ENCODE measurements around the gene EGR2. TPM values are rescaled to one million over a fixed set of nuclear protein-coding genes. Genes with fewer than 3 reads are reported as not detected.

EGR2 gene
- total RNA-seq, 1 experiment from 2014 or later, result 0.82 TPM

DNA sequence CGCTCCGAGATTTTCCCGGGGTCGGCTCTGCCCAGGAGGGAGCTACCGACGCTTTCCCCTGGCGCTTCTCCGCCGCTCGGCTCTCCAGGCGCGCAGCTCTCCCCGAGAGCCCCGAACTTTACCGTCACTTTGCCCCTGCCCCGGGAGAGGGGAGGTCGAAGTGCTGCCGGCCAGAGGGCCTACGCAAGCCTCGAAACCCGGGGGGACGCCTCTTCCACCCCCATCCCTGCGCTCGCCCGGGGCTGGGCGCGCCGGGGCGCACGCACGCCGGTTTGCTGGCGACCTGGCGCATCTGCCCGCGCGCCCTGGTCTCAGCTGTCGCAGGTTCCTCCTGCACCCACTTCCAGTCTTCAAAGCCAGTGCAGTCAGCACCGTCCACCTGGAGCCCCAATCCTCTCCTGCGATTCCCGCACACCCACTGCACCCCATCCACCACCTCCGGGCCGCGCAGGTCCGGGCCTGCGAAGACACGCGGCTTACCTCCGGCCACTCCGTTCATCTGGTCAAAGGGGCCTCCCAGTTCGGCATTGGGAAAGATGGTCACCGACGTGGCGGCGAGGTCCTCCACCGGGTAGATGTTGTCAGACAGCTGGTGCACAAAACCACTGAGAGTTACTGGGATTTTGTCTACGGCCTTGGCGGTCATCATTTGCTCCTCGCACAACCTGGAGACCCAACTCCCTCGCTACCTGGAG, 638 bp downstream of the EGR2 start:
- H3K4me3 ChIP-seq (ENCODE audit: low read depth in 2 of 2, low read length in 2 of 2), result peak overlapping the region; percentile 68 to 87
- ChIA-PET POLR2A (interaction anchor here (0.6 kb wide), 1 partner anchor 177 kb away, joined by 3 read pairs; no protein-coding TSS in a partner anchor), CTCF (interaction anchor here (0.5 to 1.1 kb wide), 3 partner anchors 37 to 777 kb away, joined by 3 to 4 read pairs (median 3); no protein-coding TSS in a partner anchor)
- no peak for DNase-seq (ENCODE audit: low read depth, low spot score)
- BruUV-seq (replicated peaks), result TSS peak; percentile 99
- in situ Hi-C loops (cut with HindIII; ENCODE audit: low pct_unique_long_range_greater_than_20kb, low sequenced_read_pairs) (no loop called here), intact Hi-C loops (cut with micrococcal nuclease; ENCODE audit: unreplicated experiment) (loop anchor here (5.0 to 10.0 kb wide), 3 partner anchors 267 to 551 kb away; partner anchors contain the start of gene RTKN2)
- H3K4me1 ChIP-seq (ENCODE audit: control insufficient read depth, insufficient read depth, low read length), result peaks cover 11% of the 10 kb centered on the region
- TF ChIP-seq TCF7L2 (IDR thresholded peaks at IDR 0.05; ENCODE audit: low read depth, low read length) (no peak), SIN3A (IDR thresholded peaks at IDR 0.05; ENCODE audit: borderline replicate concordance, insufficient read depth, low read depth, low read length) (no peak), POLR2AphosphoS5 (IDR thresholded peaks at IDR 0.05; ENCODE audit: low read depth, low read length) (no peak)
- TF ChIP-seq, protein P1, sequence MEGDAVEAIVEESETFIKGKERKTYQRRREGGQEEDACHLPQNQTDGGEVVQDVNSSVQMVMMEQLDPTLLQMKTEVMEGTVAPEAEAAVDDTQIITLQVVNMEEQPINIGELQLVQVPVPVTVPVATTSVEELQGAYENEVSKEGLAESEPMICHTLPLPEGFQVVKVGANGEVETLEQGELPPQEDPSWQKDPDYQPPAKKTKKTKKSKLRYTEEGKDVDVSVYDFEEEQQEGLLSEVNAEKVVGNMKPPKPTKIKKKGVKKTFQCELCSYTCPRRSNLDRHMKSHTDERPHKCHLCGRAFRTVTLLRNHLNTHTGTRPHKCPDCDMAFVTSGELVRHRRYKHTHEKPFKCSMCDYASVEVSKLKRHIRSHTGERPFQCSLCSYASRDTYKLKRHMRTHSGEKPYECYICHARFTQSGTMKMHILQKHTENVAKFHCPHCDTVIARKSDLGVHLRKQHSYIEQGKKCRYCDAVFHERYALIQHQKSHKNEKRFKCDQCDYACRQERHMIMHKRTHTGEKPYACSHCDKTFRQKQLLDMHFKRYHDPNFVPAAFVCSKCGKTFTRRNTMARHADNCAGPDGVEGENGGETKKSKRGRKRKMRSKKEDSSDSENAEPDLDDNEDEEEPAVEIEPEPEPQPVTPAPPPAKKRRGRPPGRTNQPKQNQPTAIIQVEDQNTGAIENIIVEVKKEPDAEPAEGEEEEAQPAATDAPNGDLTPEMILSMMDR (IDR thresholded peaks at IDR 0.05), result no peak
- TF ChIP-seq, protein P2, sequence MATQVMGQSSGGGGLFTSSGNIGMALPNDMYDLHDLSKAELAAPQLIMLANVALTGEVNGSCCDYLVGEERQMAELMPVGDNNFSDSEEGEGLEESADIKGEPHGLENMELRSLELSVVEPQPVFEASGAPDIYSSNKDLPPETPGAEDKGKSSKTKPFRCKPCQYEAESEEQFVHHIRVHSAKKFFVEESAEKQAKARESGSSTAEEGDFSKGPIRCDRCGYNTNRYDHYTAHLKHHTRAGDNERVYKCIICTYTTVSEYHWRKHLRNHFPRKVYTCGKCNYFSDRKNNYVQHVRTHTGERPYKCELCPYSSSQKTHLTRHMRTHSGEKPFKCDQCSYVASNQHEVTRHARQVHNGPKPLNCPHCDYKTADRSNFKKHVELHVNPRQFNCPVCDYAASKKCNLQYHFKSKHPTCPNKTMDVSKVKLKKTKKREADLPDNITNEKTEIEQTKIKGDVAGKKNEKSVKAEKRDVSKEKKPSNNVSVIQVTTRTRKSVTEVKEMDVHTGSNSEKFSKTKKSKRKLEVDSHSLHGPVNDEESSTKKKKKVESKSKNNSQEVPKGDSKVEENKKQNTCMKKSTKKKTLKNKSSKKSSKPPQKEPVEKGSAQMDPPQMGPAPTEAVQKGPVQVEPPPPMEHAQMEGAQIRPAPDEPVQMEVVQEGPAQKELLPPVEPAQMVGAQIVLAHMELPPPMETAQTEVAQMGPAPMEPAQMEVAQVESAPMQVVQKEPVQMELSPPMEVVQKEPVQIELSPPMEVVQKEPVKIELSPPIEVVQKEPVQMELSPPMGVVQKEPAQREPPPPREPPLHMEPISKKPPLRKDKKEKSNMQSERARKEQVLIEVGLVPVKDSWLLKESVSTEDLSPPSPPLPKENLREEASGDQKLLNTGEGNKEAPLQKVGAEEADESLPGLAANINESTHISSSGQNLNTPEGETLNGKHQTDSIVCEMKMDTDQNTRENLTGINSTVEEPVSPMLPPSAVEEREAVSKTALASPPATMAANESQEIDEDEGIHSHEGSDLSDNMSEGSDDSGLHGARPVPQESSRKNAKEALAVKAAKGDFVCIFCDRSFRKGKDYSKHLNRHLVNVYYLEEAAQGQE (IDR thresholded peaks at IDR 0.05; ENCODE audit: insufficient read depth in 1 of 2, low read depth in 2 of 2, low read length in 1 of 2), result no peak
- H3K27ac ChIP-seq (ENCODE audit: low read length), result no peak overlapping the region
- no peaks in the 10 kb centered on the region for H3K36me3 ChIP-seq (ENCODE audit: control insufficient read depth, insufficient read depth, low read length)
- H3K9me3 ChIP-seq (ENCODE audit: control insufficient read depth, insufficient read depth, low read depth, low read length), result no peaks in the 10 kb centered on the region
- H3K27me3 ChIP-seq (ENCODE audit: control insufficient read depth, insufficient read depth, low read length), result peaks cover 32% of the 10 kb centered on the region
- no peak for ATAC-seq

GRCh38 chr10:62814756-62815380, 1.3 kb downstream of the EGR2 start:
- H3K4me3 ChIP-seq (ENCODE audit: low read depth in 2 of 2, low read length in 2 of 2), result peak overlapping the region; percentile 68 to 87
- no peaks in the 10 kb centered on the region for H3K36me3 ChIP-seq (ENCODE audit: control insufficient read depth, insufficient read depth, low read length)
- intact Hi-C loops (cut with micrococcal nuclease; ENCODE audit: unreplicated experiment) (loop anchor here (5.0 to 10.0 kb wide), 3 partner anchors 267 to 550 kb away; partner anchors contain the start of gene RTKN2), in situ Hi-C loops (cut with HindIII; ENCODE audit: low pct_unique_long_range_greater_than_20kb, low sequenced_read_pairs) (no loop called here)
- BruUV-seq (replicated peaks), result no TSS peak
- ATAC-seq (no peak), DNase-seq (ENCODE audit: low read depth, low spot score) (no peak)
- peaks cover 27% of the 10 kb centered on the region for H3K27me3 ChIP-seq (ENCODE audit: control insufficient read depth, insufficient read depth, low read length)
- H3K27ac ChIP-seq (ENCODE audit: low read length), result no peak overlapping the region
- peaks cover 11% of the 10 kb centered on the region for H3K4me1 ChIP-seq (ENCODE audit: control insufficient read depth, insufficient read depth, low read length)
- TF ChIP-seq POLR2AphosphoS5 (IDR thresholded peaks at IDR 0.05; ENCODE audit: low read depth, low read length) (no peak), TCF7L2 (IDR thresholded peaks at IDR 0.05; ENCODE audit: low read depth, low read length) (no peak), SIN3A (IDR thresholded peaks at IDR 0.05; ENCODE audit: borderline replicate concordance, insufficient read depth, low read depth, low read length) (no peak)
- TF ChIP-seq, protein P2 (IDR thresholded peaks at IDR 0.05; ENCODE audit: insufficient read depth in 1 of 2, low read depth in 2 of 2, low read length in 1 of 2), result no peak
- TF ChIP-seq, protein P1 (IDR thresholded peaks at IDR 0.05), result no peak
- ChIA-PET POLR2A (no interaction called here), CTCF (interaction anchor here (0.5 to 1.1 kb wide), 3 partner anchors 37 to 776 kb away, joined by 3 to 4 read pairs (median 3); no protein-coding TSS in a partner anchor)
- H3K9me3 ChIP-seq (ENCODE audit: control insufficient read depth, insufficient read depth, low read depth, low read length), result no peaks in the 10 kb centered on the region

Measured in Panc1 (cell line).